Measurements from ENCODE around the gene MYOF.

The MYOF gene

GRCh38 chr10:93413252-93413689, 68.9 kb downstream of the MYOF start:
- TF ChIP-seq ZFX (IDR thresholded peaks at IDR 0.05; ENCODE audit: borderline replicate concordance) (no peak), CTCF (IDR thresholded peaks at IDR 0.05) (no peak)
- H3K27ac ChIP-seq: no peak overlapping the region

- no peak overlapping the region for H3K27ac ChIP-seq
- TF ChIP-seq ZFX (IDR thresholded peaks at IDR 0.05; ENCODE audit: borderline replicate concordance): no peak
- TF ChIP-seq CTCF (IDR thresholded peaks at IDR 0.05): no peak
Measured at GRCh38 chr10:93412801-93413200, 69.3 kb downstream of the MYOF start.

GRCh38 chr10:93410697-93411348, 71.3 kb downstream of the MYOF start:
- H3K27ac ChIP-seq: no peak overlapping the region
- TF ChIP-seq CTCF (IDR thresholded peaks at IDR 0.05) (no peak), ZFX (IDR thresholded peaks at IDR 0.05; ENCODE audit: borderline replicate concordance) (no peak)

- no peak overlapping the region for H3K27ac ChIP-seq
- TF ChIP-seq CTCF (IDR thresholded peaks at IDR 0.05): no peak
Measured at GRCh38 chr10:93408783-93409182, 73.4 kb downstream of the MYOF start.

GRCh38 chr10:93406364-93407145, 75.6 kb downstream of the MYOF start:
- no peak overlapping the region for H3K27ac ChIP-seq
- TF ChIP-seq CTCF (IDR thresholded peaks at IDR 0.05): no peak
- TF ChIP-seq ZFX (IDR thresholded peaks at IDR 0.05; ENCODE audit: borderline replicate concordance): no peak

GRCh38 chr10:93404048-93404354, 78.1 kb downstream of the MYOF start:
- no peak for TF ChIP-seq CTCF (IDR thresholded peaks at IDR 0.05)
- TF ChIP-seq ZFX (IDR thresholded peaks at IDR 0.05; ENCODE audit: borderline replicate concordance): no peak
- no peak overlapping the region for H3K27ac ChIP-seq
